ENCODE data around the gene UPF2.

UPF2 gene

DNA sequence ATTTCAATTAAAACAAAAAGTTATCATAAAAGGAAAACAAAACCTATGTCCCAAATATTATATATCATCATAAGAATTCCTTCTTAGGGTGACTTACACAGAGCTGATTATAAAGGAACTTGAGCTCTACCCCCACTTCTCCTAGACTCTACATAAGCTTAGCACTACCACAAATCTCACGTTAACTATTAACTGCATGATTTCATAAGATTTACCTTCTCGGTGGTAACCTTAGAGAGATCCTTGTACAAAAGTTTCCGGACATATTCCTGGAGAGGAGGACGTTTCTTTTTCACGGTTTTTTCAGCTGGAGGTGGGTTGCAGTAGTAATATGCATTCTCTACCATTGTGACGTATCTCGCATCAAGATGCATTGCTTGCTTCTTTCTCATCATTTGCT lies 83.7 kb downstream of the UPF2 start:
- no peak for DNase-seq (ENCODE audit: low read depth)

DNA sequence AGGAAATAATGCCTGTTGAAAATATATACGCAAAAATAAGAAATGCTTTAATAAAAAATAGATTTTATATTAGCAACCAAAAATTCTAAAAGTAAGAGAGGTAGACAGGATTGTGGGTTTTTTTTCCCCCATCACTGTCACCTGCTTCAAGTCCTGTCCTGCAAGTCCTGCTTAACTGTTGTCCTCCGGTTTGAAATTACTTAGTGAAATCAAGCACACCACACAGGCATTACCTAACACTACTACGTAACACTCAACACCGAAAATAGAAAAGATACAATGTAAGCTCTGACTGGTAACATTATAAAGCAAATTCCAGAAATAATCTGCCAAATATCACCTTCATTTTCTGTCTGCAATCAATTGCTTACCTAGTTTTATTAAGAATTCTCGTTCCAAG lies 90.9 kb downstream of the UPF2 start:
- no peak for DNase-seq (ENCODE audit: low read depth)

DNA sequence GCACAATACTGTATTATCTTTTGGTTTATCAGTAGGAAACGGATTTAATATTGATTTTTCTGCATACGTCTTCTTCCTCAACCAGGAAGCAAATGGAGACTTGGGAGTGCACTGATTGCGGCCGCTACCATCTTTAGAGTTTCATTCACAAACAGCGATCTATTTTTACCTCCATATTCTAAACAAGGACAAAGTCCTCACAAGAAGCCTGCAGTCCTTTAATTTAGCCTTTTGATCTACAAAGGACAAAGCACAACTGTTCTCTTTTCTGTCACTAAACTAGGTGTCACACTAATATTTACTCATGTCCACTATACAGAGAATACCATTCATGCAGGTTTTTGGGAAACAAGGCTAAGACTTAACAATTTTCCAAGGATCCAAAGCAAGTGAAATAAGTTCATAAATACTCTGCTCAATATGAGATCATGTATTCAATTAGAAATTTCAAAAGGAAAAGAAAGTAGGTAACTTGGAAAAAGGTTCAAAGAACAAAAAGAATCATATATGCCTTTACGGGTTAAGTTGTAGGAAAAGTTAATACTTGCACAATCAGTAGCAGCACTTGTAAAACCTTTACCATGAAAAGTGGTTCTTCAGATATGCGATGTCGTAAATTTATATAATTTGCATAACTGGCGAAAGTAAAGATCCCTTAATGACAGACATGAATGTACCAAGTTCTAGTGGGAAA lies 92.1 kb downstream of the UPF2 start:
- no peak for DNase-seq (ENCODE audit: low read depth)

DNA sequence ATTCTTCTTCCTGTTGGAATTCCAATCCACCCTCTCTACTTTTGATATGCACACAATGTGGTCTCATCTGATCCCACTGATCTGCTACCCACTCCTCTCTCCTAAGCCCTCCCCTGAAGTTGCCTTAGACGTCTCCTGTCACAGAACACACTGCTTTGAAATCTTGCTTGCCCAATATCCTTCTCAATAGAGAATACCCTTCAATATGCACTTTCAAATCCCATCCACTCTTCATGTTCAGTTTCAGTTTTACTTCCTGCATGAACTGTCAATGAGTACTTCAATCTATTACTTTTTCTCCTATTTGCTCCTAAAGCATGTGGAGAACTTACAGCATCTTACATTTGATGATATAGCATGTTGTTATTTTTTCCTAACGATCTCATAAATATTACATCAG lies 93.5 kb downstream of the UPF2 start:
- DNase-seq (ENCODE audit: low read depth): no peak

DNA sequence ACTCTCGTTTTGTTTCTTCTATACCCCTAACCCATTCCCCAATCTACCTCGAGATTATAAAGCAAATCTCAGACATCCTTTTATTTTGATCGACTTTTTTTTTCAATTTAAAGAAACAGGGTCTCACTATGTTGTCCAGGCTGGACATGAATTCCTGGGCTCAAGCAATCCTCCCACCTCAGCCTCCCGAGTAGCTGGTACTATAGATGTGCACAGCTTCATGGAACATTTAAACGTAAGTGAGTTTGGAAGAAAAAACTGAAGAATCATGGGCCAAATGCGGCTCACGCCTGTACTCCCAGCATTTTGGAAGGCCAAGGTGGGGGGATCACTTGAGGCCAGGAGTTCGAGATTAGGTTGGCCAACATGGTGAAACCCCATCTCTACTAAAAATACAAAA lies 96.0 kb downstream of the UPF2 start:
- DNase-seq (ENCODE audit: low read depth): no peak

DNA sequence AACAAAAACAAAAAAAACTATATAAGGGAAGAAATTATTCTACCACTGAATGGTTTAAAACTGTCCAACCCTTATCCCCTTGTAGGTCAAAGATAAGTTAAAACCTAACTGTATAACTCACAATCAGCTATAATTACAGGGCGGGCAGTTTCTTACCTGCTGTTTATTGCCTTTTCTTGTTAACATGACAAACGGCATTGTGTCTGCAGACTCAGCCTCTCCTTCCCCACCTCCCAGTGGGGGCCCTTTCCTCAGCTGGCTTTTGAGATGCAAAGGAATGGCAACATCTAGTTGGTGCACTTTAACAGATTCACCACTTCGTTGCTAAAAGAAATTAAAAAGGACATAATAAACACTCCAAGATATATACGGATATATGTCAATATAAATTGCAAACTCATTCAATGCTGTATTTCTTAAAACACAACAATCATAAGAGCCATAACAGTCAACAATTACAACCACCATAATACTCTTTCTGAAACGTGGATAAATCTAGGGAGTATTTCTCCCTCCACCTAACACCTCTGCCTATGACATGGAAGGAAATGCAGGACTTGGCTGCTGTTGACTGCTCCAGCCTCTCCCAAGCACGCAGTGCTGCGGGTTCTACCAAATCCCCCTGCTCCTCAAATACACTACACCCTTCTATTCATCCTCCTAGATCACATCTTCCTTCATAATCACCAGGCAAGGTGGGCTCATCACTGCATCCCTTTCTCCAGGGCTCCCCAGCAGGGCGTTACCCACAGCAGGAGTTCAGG lies 106.0 kb downstream of the UPF2 start:
- no peak for DNase-seq (ENCODE audit: low read depth)

DNA sequence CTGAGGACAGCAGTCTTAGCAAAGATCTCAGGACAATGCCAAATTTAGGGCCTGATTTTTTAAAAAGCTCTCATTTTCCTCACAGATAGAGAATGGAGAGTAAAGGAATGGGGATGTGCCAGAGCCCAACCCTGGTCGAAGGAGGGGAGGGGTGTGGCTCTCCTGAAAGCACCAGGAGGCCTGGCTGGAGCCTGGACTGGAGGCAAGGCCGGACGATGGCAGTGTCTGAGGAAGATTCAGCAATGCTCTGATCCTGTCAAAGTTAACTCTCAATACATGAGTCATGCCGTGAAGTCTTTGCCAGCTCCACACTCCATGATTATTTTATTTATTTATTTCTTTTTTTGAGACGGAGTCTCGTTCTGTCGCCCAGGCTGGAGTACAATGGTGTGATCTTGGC lies 108.3 kb downstream of the UPF2 start:
- DNase-seq (ENCODE audit: low read depth): no peak

DNA sequence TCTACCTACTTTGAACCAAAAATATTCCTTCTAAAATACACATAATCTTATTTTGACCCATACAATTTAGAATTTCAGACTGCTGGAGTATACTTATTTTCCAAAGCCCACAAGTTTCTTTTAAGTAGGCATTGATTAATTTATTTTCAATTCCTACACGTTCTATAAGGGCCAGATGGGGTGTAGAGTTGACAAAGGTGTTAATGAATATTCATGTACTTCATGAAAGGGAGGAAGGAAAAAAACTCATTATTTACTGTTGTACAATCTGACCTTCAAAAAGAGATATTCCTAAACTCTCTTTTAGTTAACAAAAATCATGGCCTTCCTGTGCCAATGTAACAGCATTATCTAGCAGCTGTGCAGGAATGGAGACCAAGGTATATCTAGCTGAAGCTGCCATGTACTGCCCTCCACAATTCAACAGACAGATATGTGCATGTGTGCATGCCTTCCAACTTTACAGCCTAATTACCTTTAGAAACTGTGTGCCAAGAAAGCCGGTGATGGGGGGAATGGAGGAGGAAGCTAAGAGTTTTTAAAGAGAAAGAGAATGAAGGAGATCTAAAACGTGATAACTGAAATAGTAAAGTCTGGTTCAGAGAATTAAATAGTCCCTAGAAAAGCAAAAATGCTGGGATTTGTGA lies 108.9 kb downstream of the UPF2 start:
- no peak for DNase-seq (ENCODE audit: low read depth)

DNA sequence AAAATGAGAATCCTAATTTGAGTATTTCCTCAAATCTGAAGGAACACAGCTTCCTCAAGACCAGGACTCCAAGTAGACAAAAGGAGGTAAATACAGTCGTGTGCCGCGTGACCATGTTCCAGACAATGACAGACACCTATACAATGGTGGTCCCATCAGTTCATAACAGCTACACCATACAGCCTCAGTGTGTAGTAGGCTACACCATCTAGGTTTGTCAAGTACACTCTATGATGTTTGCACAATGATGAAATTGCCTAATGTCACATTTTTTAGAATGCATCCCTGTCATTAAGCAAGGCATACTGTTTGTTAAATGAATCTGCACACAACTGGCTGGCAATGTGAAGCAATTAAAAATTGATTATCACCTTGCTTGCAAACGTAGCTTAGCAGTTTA lies 111.6 kb downstream of the UPF2 start:
- DNase-seq (ENCODE audit: low read depth): no peak

DNA sequence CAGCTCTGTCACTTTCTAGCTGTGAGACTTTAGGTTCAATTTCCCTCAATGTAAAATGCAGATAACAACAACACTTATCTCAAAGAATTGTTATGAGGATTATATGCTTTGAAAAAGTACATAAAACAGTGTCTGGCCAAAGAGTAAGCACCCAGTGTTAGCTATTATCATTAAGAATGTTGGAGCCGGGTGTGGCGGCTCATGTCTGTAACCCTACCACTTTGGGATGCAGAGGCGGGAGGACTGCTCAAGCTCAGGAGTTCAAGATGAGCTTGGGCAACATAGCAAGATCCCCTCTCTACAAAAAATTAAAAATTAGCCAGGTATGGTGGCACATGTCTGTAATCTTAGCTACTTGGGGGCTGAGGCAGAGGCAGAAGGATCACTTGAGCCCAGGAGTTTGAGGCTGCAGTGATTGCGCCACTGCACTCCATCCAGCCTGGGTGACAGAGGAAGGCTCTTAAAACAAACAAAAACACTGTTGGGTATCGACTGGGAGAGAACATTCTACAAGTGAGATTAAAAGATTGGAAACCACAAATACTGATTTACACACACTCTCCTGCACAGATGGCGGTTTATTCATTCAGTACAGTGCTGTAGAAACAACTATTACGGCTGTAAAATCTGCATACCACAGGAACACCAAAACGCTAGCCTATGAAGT lies 112.2 kb downstream of the UPF2 start:
- DNase-seq (ENCODE audit: low read depth): no peak

DNA sequence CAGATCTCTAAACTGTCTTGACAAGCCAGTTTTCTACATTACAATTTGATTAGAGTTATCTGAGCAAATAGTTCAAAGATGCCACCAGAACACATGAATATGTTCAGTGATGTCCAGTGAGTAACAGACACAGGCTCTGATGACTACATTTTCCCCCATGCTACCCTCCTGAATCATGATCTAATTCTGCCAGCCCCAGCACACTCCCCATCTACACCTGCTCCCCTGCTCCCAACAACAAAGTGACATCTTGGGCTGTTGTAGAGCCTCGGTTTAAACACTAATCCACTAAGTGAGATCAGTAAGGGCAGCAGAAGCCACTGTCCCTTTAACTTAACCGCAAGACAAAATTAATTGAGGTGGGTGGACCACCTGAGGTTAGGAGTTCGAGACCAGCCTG lies 114.9 kb downstream of the UPF2 start:
- no peak for DNase-seq (ENCODE audit: low read depth)

DNA sequence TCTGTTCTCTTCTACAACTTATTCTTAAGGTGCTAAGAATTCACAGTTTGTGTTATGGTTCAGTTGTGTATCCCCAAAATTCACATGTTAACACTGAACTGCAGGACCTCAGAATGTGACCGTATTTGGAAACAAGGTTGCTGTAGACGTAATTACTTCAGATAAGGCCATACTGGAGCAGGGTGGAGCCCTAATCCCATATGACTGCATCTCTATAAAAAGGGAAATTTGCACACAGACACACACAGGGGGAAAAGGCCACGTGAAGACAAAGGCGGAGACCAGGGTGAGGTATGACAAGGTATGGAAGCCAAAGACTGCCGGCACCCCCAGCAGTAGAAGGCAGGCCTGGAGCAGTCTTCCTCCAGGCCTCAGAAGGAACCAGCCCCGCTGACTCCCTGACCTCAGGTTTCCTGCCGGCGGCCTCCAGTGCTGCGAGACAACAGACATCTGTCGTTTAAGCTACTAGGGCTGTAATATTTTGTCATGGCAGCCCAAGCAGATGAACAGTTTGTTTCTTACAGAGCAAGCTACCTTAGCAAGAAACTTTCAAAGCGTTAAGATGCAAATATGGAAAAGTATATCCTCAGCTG lies 120.7 kb downstream of the UPF2 start:
- no peak for DNase-seq (ENCODE audit: low read depth)

DNA sequence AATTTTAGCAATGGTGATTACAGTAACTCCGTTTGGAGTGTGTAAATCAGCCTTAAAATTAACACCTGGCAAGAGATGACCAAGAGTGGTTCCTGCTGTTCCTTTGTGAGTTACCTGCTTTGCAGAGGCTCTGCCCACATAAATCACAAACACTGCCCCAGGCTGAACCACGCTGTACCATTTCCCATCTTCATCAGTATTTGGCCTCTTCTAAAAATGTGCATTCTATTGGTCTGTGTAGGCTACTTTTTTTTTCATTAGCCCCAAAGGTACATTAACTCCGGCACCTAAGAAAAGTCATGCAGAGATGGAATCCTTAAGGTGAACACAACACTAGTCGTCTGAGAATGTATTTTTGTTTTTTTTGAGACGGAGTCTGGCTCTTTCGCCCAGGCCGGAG lies 123.3 kb downstream of the UPF2 start:
- no peak for DNase-seq (ENCODE audit: low read depth)

DNA sequence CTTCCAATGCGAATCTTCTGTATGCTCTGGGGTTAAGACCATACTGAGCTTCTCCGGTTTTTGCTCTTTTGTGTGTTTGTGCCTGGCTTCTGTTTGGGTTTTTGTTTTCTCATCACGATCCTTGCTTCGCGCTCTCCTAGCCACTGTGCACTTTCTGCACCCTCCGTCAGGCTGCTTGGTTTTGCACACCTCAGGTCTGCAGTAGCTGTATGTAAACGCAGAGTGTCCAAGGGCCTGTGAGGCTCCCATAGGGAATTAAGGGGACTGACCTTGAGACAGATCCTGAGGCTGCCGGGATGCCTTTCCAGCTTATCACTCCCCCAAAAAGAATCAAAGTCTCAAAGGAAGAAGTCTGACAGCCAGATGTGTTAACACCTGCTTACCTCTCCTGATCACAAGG lies 124.2 kb downstream of the UPF2 start:
- DNase-seq (ENCODE audit: low read depth): no peak

DNA sequence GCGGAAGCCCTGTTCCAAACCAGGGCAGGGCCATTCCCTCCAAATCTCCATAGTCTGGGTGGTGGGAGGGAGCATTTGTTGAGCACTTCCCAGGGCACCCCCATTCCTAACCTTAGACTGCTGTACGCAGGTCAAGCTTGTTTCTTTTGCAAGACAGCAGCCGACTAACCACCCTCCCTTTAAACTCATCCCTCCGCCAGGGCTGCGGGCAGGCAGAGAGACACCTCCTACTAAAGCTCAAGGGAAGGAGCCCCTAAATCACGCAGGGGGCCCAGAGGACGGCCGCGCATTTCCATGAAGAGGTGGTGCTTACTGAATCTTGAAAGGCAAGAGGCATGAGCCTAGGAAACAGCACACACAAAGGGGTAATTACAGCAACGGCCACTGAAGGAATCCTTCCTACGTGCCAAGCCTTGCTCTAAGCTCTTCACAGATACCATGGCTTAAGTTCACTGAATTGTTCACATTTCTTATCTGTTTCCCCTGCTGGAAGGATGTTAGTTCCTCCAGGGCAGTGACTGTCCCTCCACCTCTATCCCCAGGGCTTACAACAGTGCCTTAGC lies 129.4 kb downstream of the UPF2 start:
- no peak for DNase-seq (ENCODE audit: low read depth)

DNA sequence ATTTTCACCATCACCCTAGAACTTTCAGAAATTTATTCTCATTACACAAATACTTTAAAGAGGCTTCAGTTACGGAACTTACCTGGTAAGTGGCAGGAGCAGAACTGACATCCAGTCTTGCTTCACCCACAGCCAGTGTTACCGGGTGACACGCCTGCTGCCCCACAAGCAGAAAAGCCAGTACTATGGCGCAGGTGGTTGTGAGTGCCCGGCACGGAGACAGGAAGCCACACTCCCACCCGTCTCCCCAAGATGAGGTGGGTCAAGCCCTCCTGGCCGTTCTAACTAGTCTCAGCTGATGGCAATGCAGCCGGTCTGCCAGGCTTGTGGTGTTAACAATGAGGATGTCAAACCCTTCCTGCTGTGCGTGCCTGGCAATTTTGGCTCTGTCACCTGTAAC lies 132.5 kb downstream of the UPF2 start:
- no peak for DNase-seq (ENCODE audit: low read depth)

DNA sequence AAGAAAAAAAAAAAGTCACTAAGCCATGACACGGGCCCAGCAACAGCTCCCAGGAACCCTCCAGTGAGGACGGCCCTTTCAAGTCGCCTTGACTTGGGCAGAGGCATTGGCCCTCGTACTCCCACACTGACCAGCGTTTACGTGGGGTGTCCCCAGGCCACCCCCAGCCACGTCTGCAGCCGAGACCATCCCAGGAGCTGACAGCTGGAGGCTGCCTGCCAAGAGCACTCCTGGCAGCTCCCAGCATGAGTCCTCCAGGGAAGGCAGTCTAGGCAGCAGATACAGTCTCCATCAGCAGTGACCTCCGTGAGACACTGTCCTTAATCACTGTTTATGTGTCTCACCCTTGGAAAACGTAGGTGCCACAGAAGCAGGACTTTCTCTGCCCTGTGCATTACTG lies 133.0 kb downstream of the UPF2 start:
- DNase-seq (ENCODE audit: low read depth): no peak

DNA sequence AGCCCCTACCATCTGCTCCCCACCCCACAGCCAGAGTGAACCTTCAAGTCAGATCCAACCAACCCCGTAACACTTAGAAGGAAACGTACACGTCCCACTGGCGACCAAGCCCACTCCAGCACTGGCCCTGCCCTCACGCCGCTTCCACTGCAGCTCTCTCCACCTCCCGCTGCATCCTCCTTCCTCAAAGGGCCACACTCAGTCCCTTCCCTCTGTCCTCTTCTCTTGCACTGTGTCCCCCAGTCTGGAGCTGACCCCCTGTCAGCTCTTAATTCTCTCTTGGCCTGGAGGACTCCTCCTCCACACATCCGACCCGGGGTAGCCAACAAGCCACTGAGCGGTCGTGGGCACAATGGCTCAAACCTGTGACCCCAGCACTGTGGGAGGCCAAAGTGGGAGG lies 133.6 kb downstream of the UPF2 start:
- DNase-seq (ENCODE audit: low read depth): no peak

DNA sequence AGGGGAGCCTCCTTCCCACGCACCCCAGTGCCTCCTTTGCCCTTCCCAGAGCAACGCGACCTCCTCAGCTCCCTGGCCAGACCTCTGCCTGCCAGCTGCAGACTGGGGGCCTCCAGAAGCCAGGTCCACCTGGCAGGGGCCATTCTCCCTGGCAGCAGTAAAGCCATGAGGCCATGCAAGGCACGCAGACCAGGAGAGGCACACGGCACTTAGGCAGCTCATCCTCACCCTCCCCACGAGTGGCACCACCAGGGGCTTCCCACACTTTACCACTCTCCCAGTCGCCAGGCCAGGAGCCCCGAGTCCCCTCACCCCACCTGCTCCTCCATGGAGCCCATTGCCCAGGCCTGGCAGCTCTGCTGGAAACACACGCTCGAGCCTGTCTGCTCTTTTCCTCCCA lies 134.1 kb downstream of the UPF2 start:
- no peak for DNase-seq (ENCODE audit: low read depth)

DNA sequence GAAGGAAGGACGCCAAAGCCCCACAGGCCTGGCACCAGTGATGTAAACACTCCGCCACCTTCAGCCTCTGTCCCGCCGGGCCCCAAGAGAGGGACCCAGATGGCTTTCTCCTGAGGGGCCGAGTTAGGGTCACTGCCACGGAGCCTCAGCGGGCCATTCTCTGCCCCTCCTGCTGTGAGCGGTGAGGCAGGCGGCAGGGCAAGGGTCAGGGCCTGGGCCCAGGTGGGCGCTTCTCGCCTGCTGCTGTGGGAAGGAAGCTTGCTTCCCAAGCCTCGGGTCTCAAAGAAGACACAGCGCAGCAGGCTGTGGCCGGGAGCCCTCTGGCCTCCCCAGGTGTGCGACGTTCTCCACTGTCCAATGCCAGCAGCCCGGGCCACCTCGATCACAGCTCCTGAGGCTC lies 134.7 kb downstream of the UPF2 start:
- no peak for DNase-seq (ENCODE audit: low read depth)

DNA sequence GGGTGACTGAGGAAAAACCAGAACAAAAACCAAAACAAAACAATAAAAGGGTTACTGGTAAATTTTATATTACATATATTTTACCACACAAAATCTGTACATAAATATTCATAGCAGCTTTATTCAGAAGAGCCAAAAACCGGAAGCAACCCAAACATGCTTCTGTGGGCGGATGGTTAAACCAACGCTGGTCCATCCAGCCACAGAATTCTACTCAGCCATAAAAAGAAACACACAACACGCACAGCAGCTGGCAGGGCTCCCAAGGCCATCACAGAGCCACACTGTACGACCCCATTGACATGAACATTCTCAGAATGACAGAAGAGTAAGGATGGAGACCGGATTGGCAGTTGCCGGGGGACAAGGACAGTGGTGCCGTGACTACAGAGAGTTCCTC lies 135.9 kb downstream of the UPF2 start:
- no peak for DNase-seq (ENCODE audit: low read depth)

DNA sequence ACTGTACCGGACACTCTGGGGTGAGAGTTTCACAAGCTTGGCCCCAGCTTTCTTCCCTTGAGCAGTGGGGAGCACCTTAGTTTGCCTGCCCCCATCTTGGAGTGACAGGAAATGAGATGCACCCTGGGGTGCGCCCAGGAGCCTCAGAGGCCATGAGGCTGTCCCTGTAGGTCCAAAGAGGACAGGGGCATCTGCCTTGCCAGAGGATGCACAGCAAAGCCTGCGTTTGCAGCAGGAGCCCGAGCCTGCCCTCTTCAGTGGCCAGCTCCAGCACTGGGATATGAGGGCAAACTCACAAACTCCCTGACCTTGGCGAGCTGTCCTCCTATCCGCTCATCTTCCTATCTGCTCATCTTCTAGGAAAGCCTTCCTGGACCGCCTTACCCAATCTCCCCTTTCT lies 140.0 kb downstream of the UPF2 start:
- no peak for DNase-seq (ENCODE audit: low read depth)
